ENCODE results near the gene FAM9C. TPM values are rescaled to one million over a fixed set of nuclear protein-coding genes. Genes with fewer than 3 reads are reported as not detected.
"Not testable (repeated sequence)": the region's sequence is repeated elsewhere in the genome, so short reads cannot be mapped to it uniquely, and the experiment has no call there.

The FAM9C gene
- not detected in 2 replicates for total RNA-seq (2014; rRNA removed; shearing (Covaris generic); ENCODE audit: low replicate concordance)

DNA sequence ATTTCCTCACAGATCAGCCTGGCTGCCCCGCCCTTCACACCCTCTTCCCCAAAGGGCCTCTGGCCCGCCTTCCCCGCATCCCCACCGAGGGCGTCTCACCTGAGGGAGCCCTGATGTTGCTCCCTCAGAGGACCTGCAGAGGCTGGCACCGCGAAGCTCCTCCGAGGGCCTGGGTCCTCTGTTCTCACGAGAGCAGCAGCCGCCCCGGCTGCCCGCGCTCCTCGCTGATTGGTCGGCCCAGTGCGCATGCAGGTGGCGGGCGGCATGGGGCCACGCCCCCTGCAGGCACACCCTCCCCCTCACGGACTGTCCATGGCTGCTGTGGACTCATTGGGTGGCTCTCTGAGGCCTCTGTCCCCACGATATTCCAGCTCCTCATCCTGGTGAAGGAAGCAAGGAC lies at the start of gene FAM9C:
Gene FAM9C (minus strand): TSS at position 180 of the 400 bp plus-strand sequence. CDS start 831 bp downstream, outside the sequence.
- in situ Hi-C loops (cut with HindIII; ENCODE audit: low pct_unique_long_range_greater_than_20kb, low sequenced_read_pairs) = no loop called here
- no peak for DNase-seq (ENCODE audit: low read depth)

DNA sequence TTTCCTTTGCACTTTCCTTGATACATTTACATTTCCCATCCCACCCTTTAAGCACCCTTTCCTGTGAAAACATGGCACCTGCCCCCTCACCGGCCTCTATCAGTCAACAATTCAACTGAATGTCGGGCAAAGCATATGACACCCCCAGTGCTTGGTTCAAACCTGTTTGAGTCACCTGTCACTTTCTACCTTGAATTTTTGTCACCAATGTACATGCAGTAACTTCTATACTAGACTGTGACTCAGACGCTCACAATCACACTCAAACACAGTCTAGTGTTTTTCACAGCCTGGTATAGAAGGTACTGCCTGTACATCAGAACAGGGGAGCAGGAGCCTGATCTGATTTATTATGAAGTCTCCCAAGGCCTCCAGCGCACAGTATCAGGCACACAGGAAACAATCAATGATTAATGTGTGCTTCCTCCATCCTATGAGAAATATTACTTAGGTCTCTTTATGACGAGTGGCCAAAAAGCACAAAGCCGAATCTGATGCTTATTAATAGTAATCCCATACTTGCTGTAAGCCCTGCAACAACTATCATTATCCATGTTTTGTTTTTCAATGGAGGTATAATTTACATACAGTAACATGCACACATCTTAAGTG lies 49.2 kb upstream of the FAM9C start:
- DNase-seq (ENCODE audit: low read depth) = no peak
- in situ Hi-C loops (cut with HindIII; ENCODE audit: low pct_unique_long_range_greater_than_20kb, low sequenced_read_pairs) = no loop called here

DNA sequence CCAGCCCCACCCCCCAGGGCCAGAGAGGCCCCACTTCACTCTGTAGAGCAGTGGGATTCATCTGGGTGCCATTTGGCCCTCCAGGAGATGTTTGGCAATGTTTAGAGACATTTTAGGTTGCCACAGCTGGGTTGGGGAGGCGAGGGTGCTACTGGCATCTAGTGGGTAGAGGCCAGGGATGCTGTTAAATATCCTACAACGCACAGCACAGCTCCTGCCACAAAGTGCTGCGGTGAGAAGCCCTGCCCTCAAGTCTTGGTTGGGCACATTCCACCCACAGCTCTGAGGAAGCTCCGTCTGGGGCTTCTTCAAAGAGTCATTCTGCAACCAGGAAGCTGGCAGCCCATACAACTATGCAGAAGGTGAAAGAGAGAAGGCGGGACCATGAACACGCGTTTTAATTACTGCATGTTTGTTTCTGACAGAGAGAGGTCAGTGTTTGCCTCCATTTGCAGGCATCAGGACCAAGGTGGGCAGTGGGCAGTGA lies 48.1 kb upstream of the FAM9C start:
- no peak for DNase-seq (ENCODE audit: low read depth)
- in situ Hi-C loops (cut with HindIII; ENCODE audit: low pct_unique_long_range_greater_than_20kb, low sequenced_read_pairs) = no loop called here

DNA sequence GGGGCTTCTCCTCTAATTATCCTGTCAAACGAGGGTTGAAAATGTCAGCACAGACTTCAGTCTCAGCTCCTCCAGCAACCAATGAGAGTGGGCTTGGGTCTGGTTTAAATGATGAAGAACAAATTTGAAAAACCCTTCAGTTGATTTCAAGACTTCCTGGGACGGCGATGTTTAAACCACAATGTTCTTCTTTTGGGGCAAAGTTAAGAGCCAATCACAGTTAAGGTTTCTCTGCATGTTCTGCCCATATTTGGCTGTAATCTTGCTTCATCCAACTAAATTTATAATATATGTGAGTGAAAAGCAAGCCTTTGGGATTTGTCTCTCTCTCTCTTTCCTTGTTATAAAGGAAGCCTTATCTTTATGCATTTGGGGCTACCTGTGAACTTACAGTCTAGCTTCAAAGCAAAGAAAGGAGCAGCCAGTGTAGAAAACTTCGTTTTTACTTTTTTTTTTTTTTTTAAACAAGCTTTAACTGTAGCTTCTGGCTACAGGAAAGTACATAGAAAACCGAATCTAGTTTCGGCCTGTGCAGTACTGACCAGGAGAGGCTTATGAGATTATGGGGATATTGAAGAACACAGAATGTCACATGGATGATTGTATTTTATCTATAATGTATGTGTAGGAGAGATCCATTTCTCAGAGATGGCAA lies 46.8 kb upstream of the FAM9C start:
- in situ Hi-C loops (cut with HindIII; ENCODE audit: low pct_unique_long_range_greater_than_20kb, low sequenced_read_pairs) = no loop called here
- no peak for DNase-seq (ENCODE audit: low read depth)

DNA sequence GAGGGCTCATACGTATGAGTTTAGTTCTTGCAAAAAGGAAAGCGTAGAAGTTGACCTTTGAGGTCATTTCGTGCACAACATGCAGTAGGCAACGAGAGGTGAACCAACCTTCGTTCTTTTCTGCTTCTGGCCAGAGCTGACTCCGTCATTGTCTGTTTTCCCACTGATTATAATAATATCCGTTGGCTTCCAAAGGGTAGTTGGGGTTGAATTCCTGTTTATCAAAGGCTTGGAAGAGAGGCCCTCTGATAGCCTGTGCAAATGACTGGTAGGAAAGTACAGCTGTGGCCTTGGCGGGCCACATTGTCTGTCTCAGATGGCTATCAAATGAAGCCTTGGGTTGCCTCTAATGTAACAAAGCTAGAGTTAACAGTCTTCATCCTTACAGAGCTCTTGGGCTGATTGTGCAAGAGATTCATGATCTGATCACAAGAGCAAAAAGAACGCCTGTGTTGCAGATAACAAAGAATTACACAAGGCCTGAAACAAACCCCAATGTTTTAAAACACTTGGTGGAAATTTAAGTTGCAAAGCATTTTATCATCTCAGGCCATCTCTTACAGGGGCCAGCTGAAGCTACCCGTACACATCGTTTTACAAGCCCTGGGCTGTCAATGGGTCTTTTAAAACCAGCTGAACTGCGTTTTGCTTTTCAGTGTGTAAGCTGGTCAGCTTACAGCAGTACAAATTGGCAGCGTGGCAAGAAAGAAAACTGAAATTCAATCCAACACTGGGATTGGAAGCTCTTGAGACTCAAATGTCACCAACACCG lies 46.1 kb upstream of the FAM9C start:
- in situ Hi-C loops (cut with HindIII; ENCODE audit: low pct_unique_long_range_greater_than_20kb, low sequenced_read_pairs) = no loop called here

DNA sequence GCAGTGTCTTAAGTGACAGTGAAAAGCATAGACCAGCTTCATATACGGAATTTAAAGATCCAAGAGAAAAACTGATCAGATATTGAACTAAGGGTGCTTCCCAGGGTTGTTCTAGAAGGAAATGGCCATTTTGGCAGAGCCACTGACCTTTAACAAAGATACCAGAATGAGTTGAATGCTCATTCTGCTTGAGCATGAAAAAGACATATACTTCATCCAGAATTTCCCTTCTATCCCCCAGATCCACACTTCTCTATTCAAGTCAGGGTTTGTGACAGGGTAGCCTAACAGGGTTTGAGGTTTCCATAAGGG lies 45.6 kb upstream of the FAM9C start:
- in situ Hi-C loops (cut with HindIII; ENCODE audit: low pct_unique_long_range_greater_than_20kb, low sequenced_read_pairs) = no loop called here
- DNase-seq (ENCODE audit: low read depth) = no peak

More for the DNA sequence above, 46.1 kb upstream of the FAM9C start:
- no peak for DNase-seq (ENCODE audit: low read depth)

DNA sequence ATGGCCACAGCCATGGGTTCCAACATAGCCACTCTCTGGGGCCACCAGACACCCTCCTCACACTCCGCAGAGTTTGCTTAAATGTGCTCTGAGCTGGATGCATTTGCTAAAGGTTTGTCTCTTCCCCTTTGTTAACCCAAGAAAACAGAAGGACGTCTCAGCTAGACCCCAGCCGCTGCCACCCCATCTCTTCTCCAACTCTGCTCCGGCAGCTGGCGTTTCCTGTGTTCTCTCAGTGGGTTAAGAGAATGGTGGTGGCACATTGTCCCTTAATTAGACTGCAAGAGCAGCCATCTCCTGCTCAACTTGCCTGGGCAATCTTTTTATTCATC lies 43.7 kb upstream of the FAM9C start:
- DNase-seq (ENCODE audit: low read depth) = no peak
- in situ Hi-C loops (cut with HindIII; ENCODE audit: low pct_unique_long_range_greater_than_20kb, low sequenced_read_pairs) = no loop called here

DNA sequence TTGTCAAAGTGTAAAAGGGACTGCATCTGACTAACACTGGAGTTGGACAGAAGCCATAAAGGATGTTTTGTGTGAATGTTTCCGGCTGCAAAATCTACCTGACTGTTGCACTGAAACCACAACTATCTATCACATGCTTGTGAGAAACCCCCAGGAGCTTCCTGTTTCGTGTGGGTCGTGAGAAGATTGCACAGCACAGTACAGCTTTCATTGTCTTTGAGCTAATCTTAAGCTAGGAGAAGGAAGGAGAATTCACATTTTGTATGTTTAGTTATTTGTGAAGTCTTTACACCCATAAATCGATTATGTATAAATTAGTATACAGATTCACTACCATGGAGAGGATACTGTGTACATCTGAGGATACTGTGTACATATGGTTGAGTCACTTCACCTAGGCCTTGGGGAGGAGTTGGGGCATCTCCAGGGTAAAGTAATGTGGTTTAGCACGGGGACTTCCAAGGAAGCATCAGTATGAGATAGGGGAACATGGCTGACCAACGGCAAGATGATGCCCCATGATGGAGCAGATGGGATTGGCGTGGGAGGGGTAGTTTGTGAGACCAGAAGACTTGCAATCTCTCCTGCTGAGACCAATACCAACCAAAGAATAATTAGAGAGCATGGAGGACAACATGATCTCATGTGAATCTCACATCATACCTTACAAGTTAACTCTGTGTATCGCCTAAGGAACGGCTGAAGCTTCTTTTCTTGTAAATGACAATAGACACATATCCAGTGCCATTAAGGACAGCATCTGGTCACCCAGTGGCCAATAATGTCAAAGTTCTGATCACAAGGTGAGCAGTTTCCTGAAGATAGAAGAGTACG lies 43.1 kb upstream of the FAM9C start:
- DNase-seq (ENCODE audit: low read depth) = peak; percentile 55
- in situ Hi-C loops (cut with HindIII; ENCODE audit: low pct_unique_long_range_greater_than_20kb, low sequenced_read_pairs) = no loop called here

DNA sequence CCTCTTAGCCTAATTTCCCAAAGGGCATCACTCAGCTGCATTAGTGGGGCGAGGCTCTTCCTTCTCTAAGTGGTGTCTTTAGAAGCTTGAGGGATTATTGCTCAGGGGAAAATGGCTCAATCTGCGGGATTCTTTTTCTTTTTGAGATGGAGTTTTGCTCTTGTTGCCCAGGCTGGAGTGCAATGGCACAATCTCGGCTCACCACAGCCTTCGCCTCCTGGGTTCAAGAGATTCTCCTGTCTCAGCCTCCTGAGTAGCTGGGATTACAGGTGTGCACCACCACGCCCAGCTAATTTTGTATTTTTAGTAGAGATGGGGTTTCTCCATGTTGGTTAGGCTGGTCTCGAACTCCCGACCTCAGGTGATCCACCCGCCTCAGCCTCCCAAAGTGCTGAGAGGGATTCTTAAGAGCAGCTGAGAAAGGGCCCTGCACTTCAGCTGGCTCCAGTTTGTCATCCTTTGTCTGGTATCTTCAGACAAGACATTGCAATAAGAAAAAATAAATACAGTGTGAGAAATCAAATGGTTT lies 42.4 kb upstream of the FAM9C start:
- DNase-seq (ENCODE audit: low read depth); in situ Hi-C loops (cut with HindIII; ENCODE audit: low pct_unique_long_range_greater_than_20kb, low sequenced_read_pairs): not testable (repeated sequence)

DNA sequence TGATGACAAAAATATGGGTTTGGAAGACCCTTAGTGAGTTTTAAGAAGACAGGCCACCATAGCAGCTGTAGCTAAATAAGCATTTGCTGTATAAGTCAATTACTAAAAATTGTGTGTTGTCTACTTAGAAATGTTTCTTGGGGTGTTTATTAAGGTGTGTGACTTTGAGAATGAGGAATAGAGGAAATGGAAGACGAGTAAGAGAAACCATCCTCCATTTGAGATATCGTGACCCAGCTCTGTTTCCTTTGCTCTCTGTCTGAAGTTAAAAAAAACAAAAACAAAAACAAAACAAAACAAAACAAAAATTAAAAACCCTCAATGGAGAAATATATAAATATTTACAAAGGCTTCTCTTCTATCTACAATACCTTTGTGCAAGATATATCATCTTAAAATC lies 41.7 kb upstream of the FAM9C start:
- in situ Hi-C loops (cut with HindIII; ENCODE audit: low pct_unique_long_range_greater_than_20kb, low sequenced_read_pairs) = no loop called here
- DNase-seq (ENCODE audit: low read depth) = no peak

DNA sequence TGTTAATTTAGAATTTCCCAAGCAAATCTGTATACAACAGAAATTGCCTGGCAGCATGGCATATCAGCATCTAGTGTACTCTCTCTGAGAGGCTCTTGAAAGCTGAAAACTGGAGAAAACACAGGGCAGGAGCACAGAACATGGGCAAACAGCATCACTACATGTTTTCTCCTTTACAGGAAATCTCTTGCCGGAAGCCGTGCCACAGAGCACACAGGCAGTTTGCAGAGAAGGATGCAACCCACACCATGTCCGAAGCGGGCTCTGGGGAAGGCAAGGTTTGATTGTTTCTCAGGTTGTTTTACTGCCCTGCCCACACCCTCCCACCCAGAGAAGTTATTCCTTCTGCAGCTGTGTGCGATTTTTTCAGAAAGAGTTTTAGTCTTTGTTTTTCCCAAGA lies 41.1 kb upstream of the FAM9C start:
- in situ Hi-C loops (cut with HindIII; ENCODE audit: low pct_unique_long_range_greater_than_20kb, low sequenced_read_pairs) = no loop called here
- DNase-seq (ENCODE audit: low read depth) = no peak

DNA sequence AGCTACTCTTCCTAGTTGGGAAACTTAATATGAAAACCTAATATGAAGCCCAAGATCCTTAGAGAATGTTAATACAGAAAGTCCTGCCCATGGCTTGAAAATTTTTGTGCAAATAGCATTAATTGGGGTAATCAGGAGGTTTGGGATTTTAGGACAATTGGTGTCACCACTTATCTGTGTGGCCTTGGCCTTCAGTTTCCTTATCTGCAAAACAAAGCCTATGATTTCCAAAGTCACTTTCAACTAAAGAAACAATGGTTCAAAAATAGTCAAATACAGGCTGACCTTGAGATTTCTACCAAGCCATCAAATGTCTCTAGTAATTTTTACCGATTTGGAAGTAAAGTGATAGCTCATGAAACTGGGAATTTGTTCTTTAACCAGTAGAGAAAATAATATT lies 40.2 kb upstream of the FAM9C start:
- in situ Hi-C loops (cut with HindIII; ENCODE audit: low pct_unique_long_range_greater_than_20kb, low sequenced_read_pairs) = no loop called here
- no peak for DNase-seq (ENCODE audit: low read depth)

DNA sequence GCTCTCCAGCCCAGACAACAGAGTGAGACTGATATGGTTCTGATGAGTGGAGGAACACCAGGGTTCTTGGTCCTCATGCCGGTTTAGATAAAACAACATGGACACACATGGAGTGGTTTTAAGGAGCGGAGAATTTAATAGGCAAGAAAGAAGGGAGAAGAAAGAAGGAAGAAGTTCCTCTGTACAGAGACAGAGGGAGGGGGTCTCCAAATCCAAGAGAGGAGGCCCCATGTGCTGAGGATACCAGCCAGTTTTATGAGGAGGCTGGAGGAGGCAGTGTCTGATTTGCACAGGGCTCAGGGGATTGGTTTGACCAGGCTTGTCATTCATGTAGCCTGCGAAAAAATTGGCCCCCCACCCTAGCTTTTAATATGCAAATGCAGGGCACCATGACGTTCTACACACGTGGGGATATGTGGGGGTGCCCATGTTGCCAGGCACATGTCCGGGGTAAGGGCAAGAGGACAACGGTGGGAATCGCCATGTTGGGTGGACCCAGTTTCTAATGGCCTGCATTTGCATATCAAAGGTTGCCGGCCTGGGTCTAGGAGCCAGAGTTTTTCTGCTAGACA lies 39.4 kb upstream of the FAM9C start:
- in situ Hi-C loops (cut with HindIII; ENCODE audit: low pct_unique_long_range_greater_than_20kb, low sequenced_read_pairs); DNase-seq (ENCODE audit: low read depth): not testable (repeated sequence)

DNA sequence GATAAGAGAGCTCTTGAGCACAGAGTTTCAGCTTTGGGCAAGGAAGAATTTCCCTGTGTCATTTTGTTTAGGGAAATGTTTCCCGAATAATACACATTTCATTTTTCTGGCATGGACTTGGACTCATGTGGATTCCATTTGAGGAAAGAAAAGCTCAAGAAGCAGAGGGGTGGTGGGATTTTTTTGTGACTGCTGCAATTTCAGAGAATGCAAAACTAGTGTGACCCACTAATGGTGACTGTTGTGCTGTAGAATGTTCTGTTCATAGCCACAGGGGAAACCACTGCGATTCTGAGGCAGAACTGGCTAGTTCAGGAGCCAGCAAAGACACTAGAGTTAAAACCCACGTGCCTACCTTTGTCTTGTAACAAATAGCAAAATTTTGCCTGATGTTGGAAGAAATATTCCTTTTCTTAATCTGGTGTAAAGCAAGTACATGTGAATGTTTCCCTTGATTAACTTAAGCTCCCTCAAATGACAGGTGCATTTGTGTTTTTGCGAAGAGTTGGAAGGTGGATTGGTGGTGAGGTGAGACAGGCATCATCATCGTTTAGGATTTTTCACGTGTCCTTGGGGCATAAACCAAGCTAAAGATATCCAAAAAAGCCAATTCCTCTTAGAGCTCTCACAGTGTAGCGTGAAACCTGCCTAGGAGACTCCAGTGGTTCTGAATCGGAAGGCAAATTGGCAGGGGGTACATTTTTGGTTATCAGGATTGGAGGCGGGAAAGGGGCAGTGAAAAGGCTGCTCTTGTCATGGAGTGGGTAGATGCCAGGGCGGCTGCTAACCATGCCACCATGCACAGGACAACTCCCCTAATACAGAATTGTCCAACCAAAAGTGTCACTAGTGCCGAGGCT lies 38.0 kb upstream of the FAM9C start:
- in situ Hi-C loops (cut with HindIII; ENCODE audit: low pct_unique_long_range_greater_than_20kb, low sequenced_read_pairs) = no loop called here
- no peak for DNase-seq (ENCODE audit: low read depth)

DNA sequence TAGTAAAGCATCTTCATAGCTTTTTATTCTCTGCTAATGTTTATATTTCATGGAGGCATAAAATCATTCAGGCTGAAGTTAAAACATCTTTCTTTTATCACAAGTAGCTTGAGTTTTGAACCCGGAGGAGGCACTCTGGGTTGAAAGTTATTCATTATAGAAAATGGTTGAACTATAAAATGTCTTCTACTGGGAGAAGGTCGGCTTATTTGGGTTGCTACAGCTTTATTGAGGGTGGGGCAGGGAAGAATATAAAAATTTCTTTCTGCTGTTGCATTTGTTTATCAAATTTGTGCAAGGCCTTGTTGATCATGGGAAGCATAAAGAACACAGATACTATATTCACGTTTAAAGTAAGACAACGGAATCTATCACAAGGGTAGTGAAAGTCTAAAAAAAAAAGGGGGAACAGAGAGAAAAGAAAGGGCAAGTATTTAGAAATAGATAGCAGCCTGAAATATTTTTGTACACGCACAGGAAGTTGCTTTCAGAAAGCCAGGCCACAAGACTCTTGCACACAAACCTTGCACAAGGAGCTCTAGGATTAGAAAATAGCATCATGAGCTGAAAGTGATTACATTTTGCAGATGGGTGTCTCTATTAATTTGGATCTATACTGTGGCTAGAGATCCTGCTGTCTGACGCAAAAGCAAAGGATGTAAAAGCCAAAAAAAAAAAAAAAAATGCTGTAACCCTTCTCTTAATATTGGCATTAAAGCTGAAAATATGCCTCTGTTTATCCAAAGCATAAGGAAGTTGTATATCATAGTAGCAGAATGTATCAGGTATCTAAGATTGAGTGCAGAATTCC lies 37.2 kb upstream of the FAM9C start:
- in situ Hi-C loops (cut with HindIII; ENCODE audit: low pct_unique_long_range_greater_than_20kb, low sequenced_read_pairs) = no loop called here

DNA sequence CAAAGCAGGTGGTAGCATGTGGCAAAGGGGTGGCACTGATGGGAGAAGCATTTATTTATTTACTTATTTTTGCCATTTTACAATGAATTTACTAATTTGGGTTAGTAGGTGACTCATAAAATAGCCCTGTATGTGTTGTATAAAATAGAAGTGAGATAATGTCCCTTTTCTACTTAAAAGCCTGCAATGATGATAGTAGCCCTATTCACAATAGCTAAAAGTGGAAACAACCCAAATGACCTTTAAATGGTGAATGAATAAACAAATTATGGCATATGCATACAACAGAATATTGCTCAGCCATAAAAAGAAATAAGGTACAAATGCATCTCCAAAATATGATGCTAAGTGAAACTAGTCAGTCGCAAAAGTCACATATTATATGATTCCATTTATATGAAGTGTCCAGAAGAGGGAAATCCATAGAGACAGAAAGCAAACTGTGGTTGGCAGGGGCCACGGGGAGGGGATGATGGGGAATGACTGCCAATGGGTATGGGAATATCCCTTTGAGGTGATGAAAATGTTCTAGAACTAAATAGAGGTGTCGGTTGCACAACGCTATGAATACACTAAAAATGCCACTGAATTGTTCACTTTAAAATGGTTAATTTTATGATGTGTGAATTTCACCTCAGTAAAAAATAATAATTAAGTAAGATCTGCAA lies 35.8 kb upstream of the FAM9C start:
- DNase-seq (ENCODE audit: low read depth) = no peak
- in situ Hi-C loops (cut with HindIII; ENCODE audit: low pct_unique_long_range_greater_than_20kb, low sequenced_read_pairs) = no loop called here

More for the DNA sequence above, 37.2 kb upstream of the FAM9C start:
- DNase-seq (ENCODE audit: low read depth) = no peak

Measured in Caki2 (cell line).